GM23338 (cell line): ENCODE measurements around the gene SMARCA5. TPM values are rescaled to one million over a fixed set of nuclear protein-coding genes. Genes with fewer than 3 reads are reported as not detected.

Experiments
- ATAC-seq: fragments of 200-7000 bp; cut with Tn5 transposase; 3 replicates; pipeline ENCODE4 v1.9.1; 2020
- DNase-seq: peaks from one replicate; pipeline ENCODE4 v3.0.0-alpha.2; 2015; ENCODE audit warnings: low spot score
- H2AFZ ChIP-seq: fragments of 200-600 bp; sonication (generic); 2 replicates; pipeline ENCODE4 v1.8.0; 2016; ENCODE audit warnings: antibody characterized with exemption, mild to moderate bottlenecking, moderate library complexity
- H3F3A ChIP-seq: fragments of 200-600 bp; sonication (generic); replicated peaks from 2 replicates; pipeline ENCODE4 v1.8.0; 2017; ENCODE audit warnings: antibody characterized with exemption, mixed run types, low read depth
- H3K27ac ChIP-seq: fragments of 200-600 bp; sonication (generic); 2 replicates; pipeline ENCODE4 v1.6.1; 2016; ENCODE audit warnings: low read depth
- H3K27me3 ChIP-seq: fragments of 200-600 bp; sonication (generic); 2 replicates; pipeline ENCODE4 v1.8.0; 2016; ENCODE audit warnings: mild to moderate bottlenecking, mixed run types, moderate library complexity; ENCODE audit not compliant: insufficient read depth
- H3K36me3 ChIP-seq: fragments of 200-600 bp; sonication (generic); 2 replicates; pipeline ENCODE4 v1.8.0; 2016; ENCODE audit warnings: mild to moderate bottlenecking; ENCODE audit not compliant: insufficient read depth
- H3K4me1 ChIP-seq: fragments of 200-600 bp; sonication (generic); 2 replicates; pipeline ENCODE4 v1.8.0; 2016; ENCODE audit warnings: mild to moderate bottlenecking, moderate library complexity; ENCODE audit not compliant: insufficient read depth
- H3K4me2 ChIP-seq: fragments of 200-600 bp; sonication (generic); 2 replicates; pipeline ENCODE4 v1.7.1; 2017; ENCODE audit warnings: mixed run types
- H3K4me3 ChIP-seq: fragments of 200-600 bp; sonication (generic); 2 replicates; pipeline ENCODE4 v1.6.1; 2016; ENCODE audit warnings: mixed run types
- H3K79me2 ChIP-seq: fragments of 200-600 bp; sonication (generic); replicated peaks from 2 replicates; pipeline ENCODE4 v1.8.0; 2017; ENCODE audit warnings: mild to moderate bottlenecking; ENCODE audit not compliant: insufficient read depth
- H3K9me2 ChIP-seq: fragments of 200-600 bp; sonication (generic); 2 replicates; pipeline ENCODE4 v1.8.0; 2017; ENCODE audit not compliant: insufficient read depth
- H4K20me1 ChIP-seq: fragments of 200-600 bp; sonication (generic); replicated peaks from 2 replicates; pipeline ENCODE4 v1.8.0; 2017; ENCODE audit warnings: mild to moderate bottlenecking; ENCODE audit not compliant: insufficient read depth
- H3K27ac Mint-ChIP-seq: 2 replicates; pipeline ENCODE4 v1.8.0; 2020; ENCODE audit warnings: inconsistent platforms, mild to moderate bottlenecking, moderate library complexity, mixed read lengths
- H3K27me3 Mint-ChIP-seq: 3 replicates; pipeline ENCODE4 v1.8.0; 2022; ENCODE audit warnings: low read depth, mild to moderate bottlenecking, moderate library complexity, mixed read lengths, inconsistent platforms; ENCODE audit not compliant: insufficient read depth, poor library complexity
- H3K36me3 Mint-ChIP-seq: 3 replicates; pipeline ENCODE4 v1.8.0; 2021; ENCODE audit warnings: low read depth, mild to moderate bottlenecking, inconsistent platforms, moderate library complexity, mixed read lengths
- H3K4me1 Mint-ChIP-seq: 3 replicates; pipeline ENCODE4 v1.8.0; 2020; ENCODE audit warnings: mild to moderate bottlenecking, inconsistent platforms, mixed read lengths
- H3K4me3 Mint-ChIP-seq: 3 replicates; pipeline ENCODE4 v1.8.0; 2021; ENCODE audit warnings: moderate library complexity, mild to moderate bottlenecking, inconsistent platforms, mixed read lengths
- H3K9me3 Mint-ChIP-seq: 3 replicates; pipeline ENCODE4 v1.8.0; 2020; ENCODE audit warnings: moderate library complexity, mild to moderate bottlenecking, inconsistent platforms, mixed read lengths
- CREB1 ChIP-seq: fragments of 250-450 bp; sonication (Bioruptor Pico); IDR thresholded peaks from 2 replicates; pipeline ENCODE4 v1.5.0; 2020; ENCODE audit warnings: low read depth, mild to moderate bottlenecking, moderate library complexity
- EZH2 ChIP-seq: fragments of 200-600 bp; sonication (generic); IDR thresholded peaks from one replicate; pipeline ENCODE4 v1.8.0; 2017; ENCODE audit warnings: antibody characterized with exemption, mild to moderate bottlenecking, low read depth; ENCODE audit not compliant: unreplicated experiment
- EZH2phosphoT487 ChIP-seq: fragments of 200-600 bp; sonication (generic); IDR thresholded peaks from one replicate; pipeline ENCODE4 v1.8.1; 2018; ENCODE audit warnings: antibody characterized with exemption; ENCODE audit not compliant: unreplicated experiment
- JUNB ChIP-seq: IDR thresholded peaks from one replicate; pipeline ENCODE4 v1.6.1; 2016; ENCODE audit warnings: antibody characterized with exemption; ENCODE audit not compliant: unreplicated experiment
- NANOG ChIP-seq: IDR thresholded peaks from 2 replicates; pipeline ENCODE4 v1.6.1; 2016; ENCODE audit warnings: antibody characterized with exemption, borderline replicate concordance
- POLR2AphosphoS5 ChIP-seq: IDR thresholded peaks from 2 replicates; pipeline ENCODE4 v1.6.1; 2016; ENCODE audit warnings: antibody characterized with exemption, low read depth
- REST ChIP-seq: IDR thresholded peaks from one replicate; pipeline ENCODE4 v1.6.1; 2018; ENCODE audit warnings: antibody characterized with exemption; ENCODE audit not compliant: unreplicated experiment
- STAT1 ChIP-seq: IDR thresholded peaks from one replicate; pipeline ENCODE4 v1.6.1; 2016; ENCODE audit warnings: antibody characterized with exemption; ENCODE audit not compliant: unreplicated experiment
- ZNF114 ChIP-seq: fragments of 250-450 bp; sonication (Bioruptor Pico); IDR thresholded peaks from 2 replicates; pipeline ENCODE4 v1.5.0; 2020; ENCODE audit warnings: mild to moderate bottlenecking, moderate library complexity
- ZNF331 ChIP-seq: fragments of 250-450 bp; sonication (Bioruptor Pico); IDR thresholded peaks from 2 replicates; pipeline ENCODE4 v1.5.0; 2020; ENCODE audit warnings: low read depth, mild to moderate bottlenecking, moderate library complexity
- polyA plus RNA-seq: library from polyadenylated mRNA; unstranded; fragments of >200 nt; fragmentation: Nextera tagmentation; extraction: Ambion mirVana; gene quantifications from 2 replicates; pipeline ENCODE4 v1.2.1, GENCODE V29; 2016
- total RNA-seq: library from RNA; depleted of rRNA; stranded (reverse); fragments of >200 nt; shearing (Covaris generic); gene quantifications from 2 replicates; pipeline ENCODE4 v1.2.3, GENCODE V29; 2014
- TF ChIP-seq, protein P1 (sequence below): IDR thresholded peaks from 2 replicates; pipeline ENCODE4 v1.6.1; 2016; ENCODE audit warnings: antibody characterized with exemption
- TF ChIP-seq, protein P2 (sequence below), 2 experiments: fragments of 200-600 bp in 1 of 2; sonication (generic) in 1 of 2; conservative IDR thresholded peaks; 2 replicates each; pipeline versions ENCODE4 v1.5.1 to v1.6.1; 2016 to 2017; ENCODE audit warnings: antibody characterized with exemption in 2 of 2, low read depth in 2 of 2, mild to moderate bottlenecking in 2 of 2, moderate library complexity in 1 of 2

SMARCA5 gene
- total and polyA plus RNA-seq, 2 experiments from 2014 or later, result 101 to 103 TPM

GRCh38 chr4:143513314-143514168, at the start of gene SMARCA5 (continued):
- TF ChIP-seq, protein P1, sequence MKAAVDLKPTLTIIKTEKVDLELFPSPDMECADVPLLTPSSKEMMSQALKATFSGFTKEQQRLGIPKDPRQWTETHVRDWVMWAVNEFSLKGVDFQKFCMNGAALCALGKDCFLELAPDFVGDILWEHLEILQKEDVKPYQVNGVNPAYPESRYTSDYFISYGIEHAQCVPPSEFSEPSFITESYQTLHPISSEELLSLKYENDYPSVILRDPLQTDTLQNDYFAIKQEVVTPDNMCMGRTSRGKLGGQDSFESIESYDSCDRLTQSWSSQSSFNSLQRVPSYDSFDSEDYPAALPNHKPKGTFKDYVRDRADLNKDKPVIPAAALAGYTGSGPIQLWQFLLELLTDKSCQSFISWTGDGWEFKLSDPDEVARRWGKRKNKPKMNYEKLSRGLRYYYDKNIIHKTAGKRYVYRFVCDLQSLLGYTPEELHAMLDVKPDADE, result no peak

GRCh38 chr4:143473334-143474126, 40.0 kb upstream of the SMARCA5 start:
- peaks cover 1% of the 10 kb centered on the region for H3K27me3 Mint-ChIP-seq
- H3K9me3 Mint-ChIP-seq, result no peaks in the 10 kb centered on the region
- no peak overlapping the region for H3K27ac ChIP-seq
- no peaks in the 10 kb centered on the region for H3K4me1 Mint-ChIP-seq
- no peak overlapping the region for H3K27ac Mint-ChIP-seq
- H4K20me1 ChIP-seq, result no peaks in the 10 kb centered on the region
- H3K4me3 ChIP-seq, result no peak overlapping the region
- no peak for DNase-seq
- no peak overlapping the region for H3K4me2 ChIP-seq
- H3K9me2 ChIP-seq, result no peaks in the 10 kb centered on the region
- no peaks in the 10 kb centered on the region for H3F3A ChIP-seq
- no peaks in the 10 kb centered on the region for H3K4me1 ChIP-seq
- no peaks in the 10 kb centered on the region for H3K36me3 ChIP-seq
- H3K27me3 ChIP-seq, result no peaks in the 10 kb centered on the region
- no peak for TF ChIP-seq STAT1
- TF ChIP-seq EZH2phosphoT487, result no peak
- no peak for TF ChIP-seq POLR2AphosphoS5
- TF ChIP-seq ZNF331, result no peak
- TF ChIP-seq EZH2, result no peak
- no peak for TF ChIP-seq CREB1 (CRISPR knock-in tag)
- H3K4me3 Mint-ChIP-seq, result no peak overlapping the region
- H3K79me2 ChIP-seq, result no peaks in the 10 kb centered on the region
- no peak overlapping the region for H2AFZ ChIP-seq
- peaks cover 5% of the 10 kb centered on the region; the same call in 2 of the 3 replicates for H3K36me3 Mint-ChIP-seq
- no peak for ATAC-seq

DNA sequence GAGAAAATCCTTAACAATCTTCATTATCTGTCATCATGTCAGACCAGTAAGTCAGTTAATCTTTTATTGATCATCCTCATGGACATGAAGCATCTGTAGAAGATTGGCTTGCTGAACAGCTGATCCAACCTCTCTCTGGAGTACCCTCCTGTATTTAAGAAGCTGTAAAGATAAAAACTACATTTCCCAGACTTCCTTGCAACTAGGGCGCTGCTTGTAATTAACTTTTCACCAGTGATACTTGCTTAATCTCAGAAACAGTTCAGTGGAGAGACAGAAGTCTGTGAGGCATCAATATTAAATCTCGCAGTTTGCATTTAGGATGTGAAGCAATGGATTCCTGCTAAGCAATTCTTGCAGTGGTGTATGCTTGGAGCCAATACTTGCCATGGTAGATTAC, 36.0 kb upstream of the SMARCA5 start:
- no peak overlapping the region for H3K4me2 ChIP-seq
- H3K27ac ChIP-seq, result no peak overlapping the region
- no peaks in the 10 kb centered on the region for H3K27me3 ChIP-seq
- no peak; the same call in 2 of the 3 replicates for ATAC-seq
- H4K20me1 ChIP-seq, result no peaks in the 10 kb centered on the region
- Mint-ChIP-seq H3K4me3 (no peak overlapping the region), H3K27me3 (peaks cover 1% of the 10 kb centered on the region), H3K27ac (no peak overlapping the region), H3K4me1 (no peaks in the 10 kb centered on the region), H3K9me3 (no peaks in the 10 kb centered on the region), H3K36me3 (no peaks in the 10 kb centered on the region)
- H2AFZ ChIP-seq, result no peak overlapping the region
- no peaks in the 10 kb centered on the region for H3F3A ChIP-seq
- H3K4me3 ChIP-seq, result no peak overlapping the region
- H3K79me2 ChIP-seq, result no peaks in the 10 kb centered on the region
- no peaks in the 10 kb centered on the region for H3K9me2 ChIP-seq
- no peaks in the 10 kb centered on the region for H3K4me1 ChIP-seq
- H3K36me3 ChIP-seq, result no peaks in the 10 kb centered on the region
- DNase-seq, result peak; percentile 38
- TF ChIP-seq ZNF114 (CRISPR knock-in tag), result no peak
- TF ChIP-seq POLR2AphosphoS5, result no peak
- no peak for TF ChIP-seq NANOG
- TF ChIP-seq REST, result no peak
- TF ChIP-seq, protein P2, sequence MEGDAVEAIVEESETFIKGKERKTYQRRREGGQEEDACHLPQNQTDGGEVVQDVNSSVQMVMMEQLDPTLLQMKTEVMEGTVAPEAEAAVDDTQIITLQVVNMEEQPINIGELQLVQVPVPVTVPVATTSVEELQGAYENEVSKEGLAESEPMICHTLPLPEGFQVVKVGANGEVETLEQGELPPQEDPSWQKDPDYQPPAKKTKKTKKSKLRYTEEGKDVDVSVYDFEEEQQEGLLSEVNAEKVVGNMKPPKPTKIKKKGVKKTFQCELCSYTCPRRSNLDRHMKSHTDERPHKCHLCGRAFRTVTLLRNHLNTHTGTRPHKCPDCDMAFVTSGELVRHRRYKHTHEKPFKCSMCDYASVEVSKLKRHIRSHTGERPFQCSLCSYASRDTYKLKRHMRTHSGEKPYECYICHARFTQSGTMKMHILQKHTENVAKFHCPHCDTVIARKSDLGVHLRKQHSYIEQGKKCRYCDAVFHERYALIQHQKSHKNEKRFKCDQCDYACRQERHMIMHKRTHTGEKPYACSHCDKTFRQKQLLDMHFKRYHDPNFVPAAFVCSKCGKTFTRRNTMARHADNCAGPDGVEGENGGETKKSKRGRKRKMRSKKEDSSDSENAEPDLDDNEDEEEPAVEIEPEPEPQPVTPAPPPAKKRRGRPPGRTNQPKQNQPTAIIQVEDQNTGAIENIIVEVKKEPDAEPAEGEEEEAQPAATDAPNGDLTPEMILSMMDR (conservative IDR thresholded peaks at IDR 0.05; ENCODE audit: low read depth in 2 of 2), result no peak
- TF ChIP-seq STAT1, result no peak
- TF ChIP-seq CREB1 (CRISPR knock-in tag), result no peak
- TF ChIP-seq EZH2, result no peak
- no peak for TF ChIP-seq EZH2phosphoT487
- TF ChIP-seq JUNB, result no peak
- TF ChIP-seq ZNF331, result no peak
- TF ChIP-seq, protein P1, result no peak
